Stomach (tissue), 4 donors: ENCODE measurements around the gene RAB6A.

Source experiments
- EP300 ChIP-seq: sonication (generic); formaldehyde crosslinking; IDR thresholded peaks from one replicate; pipeline ENCODE4 v1.6.1; 2017; ENCODE audit warnings: antibody characterized with exemption
- TF ChIP-seq, protein P1 (sequence below), 7 experiments: fragments of 450-650 bp in 4 of 7; fragments of 200-600 bp in 3 of 7; sonication (generic) in 3 of 7; IDR thresholded peaks; one replicate each; pipeline ENCODE4 v1.5.1; 2016 to 2019; ENCODE audit warnings: antibody characterized with exemption in 7 of 7, control low read depth in 2 of 7, mild to moderate bottlenecking in 1 of 7

DNA sequence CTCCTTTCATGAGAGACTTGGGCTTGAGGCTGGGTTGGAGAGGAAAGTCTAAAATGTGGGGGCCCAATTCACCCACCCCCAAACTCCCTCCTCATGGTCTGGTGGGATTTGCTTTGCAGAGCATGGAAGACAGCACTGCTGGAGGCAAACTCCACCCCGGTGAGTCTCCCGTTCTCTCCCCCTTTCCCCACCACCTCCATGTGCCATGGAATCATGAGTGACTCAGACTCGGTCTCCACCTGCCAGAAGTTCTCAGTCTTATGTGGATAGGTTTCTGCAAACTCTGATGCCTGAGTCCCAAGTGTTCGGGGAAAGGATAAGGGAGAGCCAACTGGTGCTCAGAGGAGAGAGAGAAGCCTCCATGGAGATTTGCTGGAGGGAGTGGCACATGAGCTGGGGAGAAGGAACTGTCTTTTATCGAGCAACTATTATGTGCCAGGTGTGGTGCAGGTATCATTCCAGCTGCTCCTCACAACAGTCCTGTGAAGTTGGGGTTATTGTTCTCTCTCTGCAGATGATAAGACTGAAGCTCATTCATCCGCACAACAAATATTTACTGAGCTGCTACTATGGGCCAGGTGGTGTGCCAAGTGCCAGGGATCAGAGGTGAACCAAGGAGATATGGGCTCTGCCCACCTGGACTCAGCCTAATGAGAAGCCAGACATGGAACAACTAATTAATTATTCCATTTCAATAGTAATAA is 107.9 kb downstream of the RAB6A start:
- TF ChIP-seq, protein P1, sequence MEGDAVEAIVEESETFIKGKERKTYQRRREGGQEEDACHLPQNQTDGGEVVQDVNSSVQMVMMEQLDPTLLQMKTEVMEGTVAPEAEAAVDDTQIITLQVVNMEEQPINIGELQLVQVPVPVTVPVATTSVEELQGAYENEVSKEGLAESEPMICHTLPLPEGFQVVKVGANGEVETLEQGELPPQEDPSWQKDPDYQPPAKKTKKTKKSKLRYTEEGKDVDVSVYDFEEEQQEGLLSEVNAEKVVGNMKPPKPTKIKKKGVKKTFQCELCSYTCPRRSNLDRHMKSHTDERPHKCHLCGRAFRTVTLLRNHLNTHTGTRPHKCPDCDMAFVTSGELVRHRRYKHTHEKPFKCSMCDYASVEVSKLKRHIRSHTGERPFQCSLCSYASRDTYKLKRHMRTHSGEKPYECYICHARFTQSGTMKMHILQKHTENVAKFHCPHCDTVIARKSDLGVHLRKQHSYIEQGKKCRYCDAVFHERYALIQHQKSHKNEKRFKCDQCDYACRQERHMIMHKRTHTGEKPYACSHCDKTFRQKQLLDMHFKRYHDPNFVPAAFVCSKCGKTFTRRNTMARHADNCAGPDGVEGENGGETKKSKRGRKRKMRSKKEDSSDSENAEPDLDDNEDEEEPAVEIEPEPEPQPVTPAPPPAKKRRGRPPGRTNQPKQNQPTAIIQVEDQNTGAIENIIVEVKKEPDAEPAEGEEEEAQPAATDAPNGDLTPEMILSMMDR (IDR thresholded peaks at IDR 0.05), result no peak
- TF ChIP-seq EP300, result no peak
